Fibroblast of lung (primary cell): ENCODE data around the gene FNBP1L. TPM values are rescaled to one million over a fixed set of nuclear protein-coding genes. Genes with fewer than 3 reads are reported as not detected.

Experiments used
- DNase-seq, 2 donors: peaks; one replicate each; pipeline versions ENCODE4 v3.0.0 to v3.0.0-alpha.2; 2010; ENCODE audit warnings: low read depth in 2 of 2
- H2AFZ ChIP-seq: 2 replicates; pipeline ENCODE4 v1.5.1; 2012; ENCODE audit warnings: low read length, control low read depth, inconsistent platforms
- H3K27ac ChIP-seq: 2 replicates; pipeline ENCODE4 v1.5.1; 2011; ENCODE audit warnings: low read length, control low read depth; ENCODE audit not compliant: insufficient read depth
- H3K27me3 ChIP-seq: 2 replicates; pipeline ENCODE4 v1.5.1; 2011; ENCODE audit warnings: mild to moderate bottlenecking, low read length; ENCODE audit not compliant: control insufficient read depth, insufficient read depth
- H3K36me3 ChIP-seq: 2 replicates; pipeline ENCODE4 v1.5.1; 2011; ENCODE audit warnings: low read length; ENCODE audit not compliant: control insufficient read depth, insufficient read depth
- H3K4me1 ChIP-seq: 2 replicates; pipeline ENCODE4 v1.5.1; 2011; ENCODE audit warnings: low read length; ENCODE audit not compliant: control insufficient read depth, insufficient read depth; ENCODE audit errors: extremely low read depth
- H3K4me2 ChIP-seq: 2 replicates; pipeline ENCODE4 v1.5.1; 2011; ENCODE audit warnings: low read length, control low read depth; ENCODE audit not compliant: insufficient read depth; ENCODE audit errors: extremely low read depth
- H3K4me3 ChIP-seq, 4 experiments: fragments of 200-600 bp in 1 of 4; sonication (generic) in 1 of 4; replicated peaks in 1 of 4; 2 replicates each; pipeline ENCODE4 v1.5.1; 2011 to 2016; ENCODE audit warnings: low read length in 4 of 4, low read depth in 3 of 4, mild to moderate bottlenecking in 3 of 4, control low read depth in 2 of 4, inconsistent platforms in 1 of 4, mixed read lengths in 1 of 4; ENCODE audit not compliant: insufficient read depth in 1 of 4; ENCODE audit errors: control extremely low read depth in 1 of 4
- H3K79me2 ChIP-seq: 2 replicates; pipeline ENCODE4 v1.5.1; 2012; ENCODE audit warnings: mild to moderate bottlenecking, low read length, inconsistent platforms; ENCODE audit not compliant: control insufficient read depth, insufficient read depth
- H3K9ac ChIP-seq: 2 replicates; pipeline ENCODE4 v1.5.1; 2011; ENCODE audit warnings: mild to moderate bottlenecking, low read length, control low read depth; ENCODE audit not compliant: insufficient read depth
- H3K9me3 ChIP-seq: 2 replicates; pipeline ENCODE4 v1.5.1; 2012; ENCODE audit warnings: low read depth, low read length; ENCODE audit not compliant: control insufficient read depth, insufficient read depth
- H4K20me1 ChIP-seq: 2 replicates; pipeline ENCODE4 v1.5.1; 2011; ENCODE audit warnings: low read length; ENCODE audit not compliant: control insufficient read depth, insufficient read depth; ENCODE audit errors: extremely low read depth
- EZH2 ChIP-seq: IDR thresholded peaks from 2 replicates; pipeline ENCODE4 v1.5.1; 2012; ENCODE audit warnings: low read length, control low read depth, mild to moderate bottlenecking; ENCODE audit errors: missing control alignments
- polyA plus RNA-seq, 2 donors: library from polyadenylated mRNA; depleted of rRNA in 1 of 2; stranded (reverse) in 1 of 2; unstranded in 1 of 2; fragments of >200 nt; gene quantifications; 2 replicates each; pipeline ENCODE4 v1.2.1, GENCODE V29; 2011 to 2012; ENCODE audit warnings: missing spikeins in 1 of 2
- total RNA-seq: library from RNA; depleted of rRNA; stranded (reverse); fragments of >200 nt; gene quantifications from 2 replicates; pipeline ENCODE4 v1.2.1, GENCODE V29; 2014
- TF ChIP-seq, protein P1 (sequence below), 2 donors: IDR thresholded peaks in 1 of 2; conservative IDR thresholded peaks in 1 of 2; 1 replicate in 1 of 2; 2 replicates in 1 of 2; pipeline ENCODE4 v1.5.1; 2011 to 2012; ENCODE audit warnings: low read length in 2 of 2, control low read depth in 1 of 2, inconsistent platforms in 1 of 2, low read depth in 1 of 2, mild to moderate bottlenecking in 1 of 2

FNBP1L gene
- total and polyA plus RNA-seq, 2 donors (not counting 1 experiment from before 2014, with no cell fraction given): 3.0 to 4.1 TPM

DNA sequence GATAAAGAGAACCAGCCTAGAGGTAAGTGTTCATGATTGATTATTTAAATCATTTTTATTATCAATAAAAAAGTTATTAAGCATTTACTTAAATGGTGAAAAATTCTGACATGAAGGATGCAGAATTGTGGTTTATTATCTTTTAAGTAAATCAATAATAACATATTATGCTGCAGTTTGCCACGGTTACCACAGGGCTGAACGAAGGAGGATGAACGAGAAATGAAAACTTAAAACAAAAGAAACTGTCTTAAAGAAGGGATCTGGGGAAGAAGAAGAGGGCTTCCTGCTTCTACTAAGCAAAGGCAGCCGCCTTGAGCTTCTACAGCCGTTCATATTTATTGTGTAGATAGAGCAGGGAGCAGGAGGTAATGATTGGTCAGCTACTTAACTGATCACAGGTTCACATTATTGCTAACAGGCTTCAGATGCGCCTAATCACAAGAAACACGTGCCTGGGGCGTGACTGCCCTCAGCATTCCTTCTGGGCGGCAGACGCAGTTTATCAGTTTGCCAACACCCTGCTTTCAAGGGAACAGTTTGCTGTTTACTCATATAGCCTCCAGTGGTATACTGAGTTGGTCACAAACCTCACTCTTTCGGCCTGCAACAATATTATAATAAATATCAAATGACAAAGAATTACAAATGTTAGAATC is 5.8 kb upstream of the FNBP1L start:
- Histone ChIP-seq H3K27ac (no peak overlapping the region), H3K36me3 (no peaks in the 10 kb centered on the region), H4K20me1 (no peaks in the 10 kb centered on the region), H3K27me3 (no peaks in the 10 kb centered on the region), H3K4me3 (no peak overlapping the region), H3K9ac (no peak overlapping the region), H3K9me3 (no peaks in the 10 kb centered on the region), H2AFZ (no peak overlapping the region), H3K79me2 (no peaks in the 10 kb centered on the region), H3K4me1 (no peaks in the 10 kb centered on the region), H3K4me2 (no peak overlapping the region)
- no peak for DNase-seq
- no peak for TF ChIP-seq EZH2
- TF ChIP-seq, protein P1, sequence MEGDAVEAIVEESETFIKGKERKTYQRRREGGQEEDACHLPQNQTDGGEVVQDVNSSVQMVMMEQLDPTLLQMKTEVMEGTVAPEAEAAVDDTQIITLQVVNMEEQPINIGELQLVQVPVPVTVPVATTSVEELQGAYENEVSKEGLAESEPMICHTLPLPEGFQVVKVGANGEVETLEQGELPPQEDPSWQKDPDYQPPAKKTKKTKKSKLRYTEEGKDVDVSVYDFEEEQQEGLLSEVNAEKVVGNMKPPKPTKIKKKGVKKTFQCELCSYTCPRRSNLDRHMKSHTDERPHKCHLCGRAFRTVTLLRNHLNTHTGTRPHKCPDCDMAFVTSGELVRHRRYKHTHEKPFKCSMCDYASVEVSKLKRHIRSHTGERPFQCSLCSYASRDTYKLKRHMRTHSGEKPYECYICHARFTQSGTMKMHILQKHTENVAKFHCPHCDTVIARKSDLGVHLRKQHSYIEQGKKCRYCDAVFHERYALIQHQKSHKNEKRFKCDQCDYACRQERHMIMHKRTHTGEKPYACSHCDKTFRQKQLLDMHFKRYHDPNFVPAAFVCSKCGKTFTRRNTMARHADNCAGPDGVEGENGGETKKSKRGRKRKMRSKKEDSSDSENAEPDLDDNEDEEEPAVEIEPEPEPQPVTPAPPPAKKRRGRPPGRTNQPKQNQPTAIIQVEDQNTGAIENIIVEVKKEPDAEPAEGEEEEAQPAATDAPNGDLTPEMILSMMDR (conservative IDR thresholded peaks at IDR 0.05 in 1 of 2, IDR thresholded peaks at IDR 0.05 in 1 of 2; ENCODE audit: low read depth in 1 of 2, low read length in 2 of 2): no peak

DNA sequence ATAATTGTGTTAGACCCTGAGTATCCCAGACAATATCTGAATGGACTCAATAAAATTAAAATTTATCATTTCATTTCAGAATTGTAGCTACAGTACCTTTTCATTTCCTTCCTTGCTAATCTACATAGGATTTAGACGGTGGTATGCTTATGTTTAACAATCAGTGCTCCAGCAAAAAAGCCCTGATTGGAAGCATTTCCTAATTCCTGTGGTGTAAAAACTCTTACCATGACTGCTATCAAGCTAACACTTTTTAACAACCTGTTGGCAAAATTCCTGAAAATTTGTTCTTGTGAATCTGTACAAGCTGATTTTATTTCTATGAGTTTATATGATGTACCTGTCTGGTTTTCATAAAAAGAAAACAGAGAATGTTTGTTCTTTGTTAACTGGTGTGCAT is 5.2 kb upstream of the FNBP1L start:
- Histone ChIP-seq H4K20me1 (no peaks in the 10 kb centered on the region), H3K4me1 (no peaks in the 10 kb centered on the region), H3K27me3 (no peaks in the 10 kb centered on the region), H3K9me3 (no peaks in the 10 kb centered on the region), H2AFZ (no peak overlapping the region), H3K9ac (no peak overlapping the region), H3K36me3 (no peaks in the 10 kb centered on the region), H3K27ac (no peak overlapping the region), H3K4me2 (no peak overlapping the region), H3K4me3 (no peak overlapping the region), H3K79me2 (no peaks in the 10 kb centered on the region)
- TF ChIP-seq EZH2: no peak
- TF ChIP-seq, protein P1 (conservative IDR thresholded peaks at IDR 0.05 in 1 of 2, IDR thresholded peaks at IDR 0.05 in 1 of 2; ENCODE audit: low read depth in 1 of 2, low read length in 2 of 2): no peak
- DNase-seq: no peak

DNA sequence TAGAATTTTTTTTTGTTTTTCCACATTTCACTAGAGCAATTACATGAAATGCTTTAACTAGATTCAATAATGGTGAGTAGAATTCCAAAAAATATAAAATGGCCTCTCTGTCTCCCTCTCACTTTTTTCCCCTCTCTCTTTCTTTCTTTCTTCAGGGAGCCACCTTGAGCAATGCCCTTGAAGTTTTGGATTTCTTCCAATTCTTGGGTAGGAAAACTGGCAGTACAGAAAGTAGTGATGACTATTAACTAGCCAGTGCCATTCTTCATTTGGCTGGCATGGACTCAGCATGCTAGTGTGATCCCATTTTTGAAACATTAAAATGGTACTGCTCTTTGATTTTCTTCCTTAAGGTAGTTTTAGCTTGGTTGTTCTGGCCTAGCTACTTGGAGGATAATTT is 4.5 kb upstream of the FNBP1L start:
- Histone ChIP-seq H4K20me1 (no peaks in the 10 kb centered on the region), H3K27me3 (no peaks in the 10 kb centered on the region), H3K36me3 (no peaks in the 10 kb centered on the region), H3K4me2 (no peak overlapping the region), H3K27ac (no peak overlapping the region), H3K79me2 (no peaks in the 10 kb centered on the region), H3K4me1 (no peaks in the 10 kb centered on the region), H3K4me3 (no peak overlapping the region), H3K9ac (no peak overlapping the region), H3K9me3 (no peaks in the 10 kb centered on the region), H2AFZ (no peak overlapping the region)
- TF ChIP-seq EZH2: no peak
- TF ChIP-seq, protein P1 (conservative IDR thresholded peaks at IDR 0.05 in 1 of 2, IDR thresholded peaks at IDR 0.05 in 1 of 2; ENCODE audit: low read depth in 1 of 2, low read length in 2 of 2): no peak
- DNase-seq: no peak
